MM.1S (cell line): ENCODE measurements around the gene TBX5.

Experiments
- CTCF ChIP-seq: fragments of 300-600 bp; sonication (generic); IDR thresholded peaks from 2 replicates; pipeline ENCODE4 v1.5.1; 2016; ENCODE audit warnings: antibody characterized with exemption, low read length, mixed read lengths
- EZH2phosphoT487 ChIP-seq: fragments of 300-600 bp; sonication (generic); IDR thresholded peaks from 2 replicates; pipeline ENCODE4 v1.6.1; 2018; ENCODE audit warnings: antibody characterized with exemption, low read length

- TF ChIP-seq CTCF (no peak), EZH2phosphoT487 (no peak)
Observed at GRCh38 chr12:114396153-114396868, 9.6 kb downstream of the TBX5 start.
